ENCODE data around the gene ITSN2. TPM values are rescaled to one million over a fixed set of nuclear protein-coding genes. Genes with fewer than 3 reads are reported as not detected.

Gene ITSN2
- total and polyA plus RNA-seq, 8 donors = 28.7 to 85.6 (median 38.7) TPM

GRCh38 chr2:24238158-24238557 lies 122.2 kb downstream of the ITSN2 start:
- intact Hi-C loops (cut with DNase I) = no loop called here
- ATAC-seq (peak; percentile 67), DNase-seq (no peak)
- peaks cover 4 to 21% of the 10 kb centered on the region in 2 donors for H3K4me1 ChIP-seq
- no peak overlapping the region for H3K4me3 ChIP-seq
- H3K9me3 ChIP-seq = no peaks in the 10 kb centered on the region
- no peak overlapping the region for H3K27ac ChIP-seq
- H3K27me3 ChIP-seq = no peaks in the 10 kb centered on the region
- TF ChIP-seq, protein P1, sequence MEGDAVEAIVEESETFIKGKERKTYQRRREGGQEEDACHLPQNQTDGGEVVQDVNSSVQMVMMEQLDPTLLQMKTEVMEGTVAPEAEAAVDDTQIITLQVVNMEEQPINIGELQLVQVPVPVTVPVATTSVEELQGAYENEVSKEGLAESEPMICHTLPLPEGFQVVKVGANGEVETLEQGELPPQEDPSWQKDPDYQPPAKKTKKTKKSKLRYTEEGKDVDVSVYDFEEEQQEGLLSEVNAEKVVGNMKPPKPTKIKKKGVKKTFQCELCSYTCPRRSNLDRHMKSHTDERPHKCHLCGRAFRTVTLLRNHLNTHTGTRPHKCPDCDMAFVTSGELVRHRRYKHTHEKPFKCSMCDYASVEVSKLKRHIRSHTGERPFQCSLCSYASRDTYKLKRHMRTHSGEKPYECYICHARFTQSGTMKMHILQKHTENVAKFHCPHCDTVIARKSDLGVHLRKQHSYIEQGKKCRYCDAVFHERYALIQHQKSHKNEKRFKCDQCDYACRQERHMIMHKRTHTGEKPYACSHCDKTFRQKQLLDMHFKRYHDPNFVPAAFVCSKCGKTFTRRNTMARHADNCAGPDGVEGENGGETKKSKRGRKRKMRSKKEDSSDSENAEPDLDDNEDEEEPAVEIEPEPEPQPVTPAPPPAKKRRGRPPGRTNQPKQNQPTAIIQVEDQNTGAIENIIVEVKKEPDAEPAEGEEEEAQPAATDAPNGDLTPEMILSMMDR (IDR thresholded peaks at IDR 0.05) = no peak
- peaks cover 6 to 27% of the 10 kb centered on the region in 2 donors for H3K36me3 ChIP-seq

- H3K4me1 ChIP-seq = peaks cover 4 to 21% of the 10 kb centered on the region in 2 donors
- intact Hi-C loops (cut with DNase I) = no loop called here
- peaks cover 6 to 32% of the 10 kb centered on the region in 2 donors for H3K36me3 ChIP-seq
- no peak overlapping the region for H3K27ac ChIP-seq
- no peaks in the 10 kb centered on the region for H3K27me3 ChIP-seq
- H3K4me3 ChIP-seq = no peak overlapping the region
- TF ChIP-seq, protein P1 (IDR thresholded peaks at IDR 0.05) = no peak
- no peak for ATAC-seq
- no peaks in the 10 kb centered on the region for H3K9me3 ChIP-seq
- no peak for DNase-seq
Observed at GRCh38 chr2:24237313-24237712, 123.0 kb downstream of the ITSN2 start.

- DNase-seq = no peak
- H3K27me3 ChIP-seq = no peaks in the 10 kb centered on the region
- TF ChIP-seq, protein P1 (IDR thresholded peaks at IDR 0.05) = no peak
- H3K9me3 ChIP-seq = no peaks in the 10 kb centered on the region
- H3K36me3 ChIP-seq = peaks cover 6 to 19% of the 10 kb centered on the region in 2 donors
- H3K4me3 ChIP-seq = no peak overlapping the region
- ATAC-seq = no peak
- intact Hi-C loops (cut with DNase I) = no loop called here
- peaks cover under 1 to 4% of the 10 kb centered on the region in 2 donors for H3K4me1 ChIP-seq
- no peak overlapping the region for H3K27ac ChIP-seq
Observed at GRCh38 chr2:24233321-24233720, 127.0 kb downstream of the ITSN2 start.

- H3K36me3 ChIP-seq = peaks cover 6 to 13% of the 10 kb centered on the region in 2 donors
- H3K27ac ChIP-seq = no peak overlapping the region
- no peak overlapping the region for H3K4me3 ChIP-seq
- peak; percentile 47 for ATAC-seq
- no peaks in the 10 kb centered on the region for H3K4me1 ChIP-seq
- intact Hi-C loops (cut with DNase I) = no loop called here
- no peaks in the 10 kb centered on the region for H3K27me3 ChIP-seq
- TF ChIP-seq, protein P1 (IDR thresholded peaks at IDR 0.05) = no peak
- DNase-seq = no peak
- H3K9me3 ChIP-seq = no peaks in the 10 kb centered on the region
Observed at GRCh38 chr2:24231461-24231881, 128.9 kb downstream of the ITSN2 start.

- H3K27ac ChIP-seq = no peak overlapping the region
- ATAC-seq = peak; percentile 73
- no peaks in the 10 kb centered on the region for H3K4me1 ChIP-seq
- peaks cover 0 to 25% of the 10 kb centered on the region in 2 donors for H3K36me3 ChIP-seq
- H3K9me3 ChIP-seq = no peaks in the 10 kb centered on the region
- TF ChIP-seq, protein P1 (IDR thresholded peaks at IDR 0.05) = peak in 1 of 2 donors; percentile 29
- DNase-seq = no peak
- H3K4me3 ChIP-seq = no peak overlapping the region
- no peaks in the 10 kb centered on the region for H3K27me3 ChIP-seq
- intact Hi-C loops (cut with DNase I) = no loop called here
Observed at GRCh38 chr2:24228470-24228869, 131.9 kb downstream of the ITSN2 start.
